CD4-positive, alpha-beta T cell treated with Interleukin-4 for 1 hour (primary cell): ENCODE measurements around the gene ERBB2.

ENCODE experiments used
- DNase-seq, 2 donors: peaks; one replicate each; pipeline ENCODE4 v3.0.0-alpha.2; 2020 to 2022

Gene ERBB2

DNA sequence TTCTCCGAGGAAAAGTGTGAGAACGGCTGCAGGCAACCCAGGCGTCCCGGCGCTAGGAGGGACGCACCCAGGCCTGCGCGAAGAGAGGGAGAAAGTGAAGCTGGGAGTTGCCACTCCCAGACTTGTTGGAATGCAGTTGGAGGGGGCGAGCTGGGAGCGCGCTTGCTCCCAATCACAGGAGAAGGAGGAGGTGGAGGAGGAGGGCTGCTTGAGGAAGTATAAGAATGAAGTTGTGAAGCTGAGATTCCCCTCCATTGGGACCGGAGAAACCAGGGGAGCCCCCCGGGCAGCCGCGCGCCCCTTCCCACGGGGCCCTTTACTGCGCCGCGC lies at the start of gene ERBB2:
Gene ERBB2, plus strand, starts transcription at position 247 of the 330 bp plus-strand sequence. CDS start 175 bp downstream, outside the sequence.
- DNase-seq, result no peak

DNA sequence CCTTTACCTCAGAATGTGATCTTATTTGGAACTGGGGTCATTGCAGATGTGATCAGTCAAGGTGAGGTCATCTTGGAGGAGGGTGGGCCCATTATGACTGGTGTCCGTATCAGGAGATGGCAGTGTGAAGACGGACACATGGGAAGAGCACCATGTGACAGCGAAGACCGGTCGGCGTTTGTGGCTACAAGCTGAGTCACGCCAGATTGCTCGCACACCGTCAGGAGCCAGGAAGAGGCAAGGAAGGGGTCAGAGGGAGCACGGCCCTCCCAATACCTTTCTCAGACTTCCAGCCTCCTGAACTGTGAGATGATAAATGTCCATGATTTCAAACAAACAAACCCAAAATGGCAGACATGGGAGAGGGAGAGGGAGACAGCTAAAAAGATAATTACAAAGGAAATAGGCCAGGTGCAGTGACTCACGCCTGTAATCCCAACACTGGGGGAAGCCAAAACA lies 49.7 kb upstream of the ERBB2 start:
- no peak for DNase-seq

GRCh38 chr17:39651923-39652586 lies 47.8 kb upstream of the ERBB2 start:
- no peak for DNase-seq

- DNase-seq, result no peak
Measured at GRCh38 chr17:39652587-39653315, 47.1 kb upstream of the ERBB2 start.

- no peak for DNase-seq
Measured at GRCh38 chr17:39653316-39653661, 46.6 kb upstream of the ERBB2 start.

DNA sequence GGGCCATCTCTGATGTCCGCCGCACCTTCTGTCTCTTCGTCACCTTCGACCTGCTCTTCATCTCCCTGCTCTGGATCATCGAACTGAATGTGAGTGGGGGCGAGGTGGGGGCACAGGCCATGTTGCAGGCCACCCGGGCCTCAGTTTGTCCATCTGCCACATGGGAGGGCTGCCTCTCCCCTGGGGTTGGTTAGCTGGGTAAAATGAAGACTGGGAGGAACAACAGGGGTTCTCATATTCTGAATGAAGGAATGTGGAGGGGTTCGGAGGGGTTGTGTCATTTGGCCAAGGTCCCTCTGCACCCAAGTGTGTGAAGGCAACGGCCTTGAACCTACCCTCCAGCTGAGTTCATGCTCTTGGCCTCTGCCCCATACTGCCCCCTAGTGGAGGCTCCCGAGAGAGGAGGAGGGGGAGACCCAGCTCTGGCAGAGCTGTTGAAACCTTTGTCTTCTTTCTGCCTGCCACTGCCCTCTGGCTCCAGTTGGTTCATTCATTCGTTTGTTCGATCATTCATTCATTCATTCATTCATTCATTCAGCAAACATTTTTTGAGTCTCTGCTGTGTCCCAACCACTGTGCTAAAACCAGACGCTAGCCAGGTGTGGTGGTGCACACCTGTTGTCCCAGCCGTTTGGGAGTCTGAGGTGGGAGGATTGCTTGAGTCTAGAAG lies 46.1 kb upstream of the ERBB2 start:
- DNase-seq, result peak; percentile 76 to 79

GRCh38 chr17:39655105-39655504 lies 44.8 kb upstream of the ERBB2 start:
- DNase-seq, result no peak

- DNase-seq, result no peak
Measured at GRCh38 chr17:39658346-39658745, 41.5 kb upstream of the ERBB2 start.

DNA sequence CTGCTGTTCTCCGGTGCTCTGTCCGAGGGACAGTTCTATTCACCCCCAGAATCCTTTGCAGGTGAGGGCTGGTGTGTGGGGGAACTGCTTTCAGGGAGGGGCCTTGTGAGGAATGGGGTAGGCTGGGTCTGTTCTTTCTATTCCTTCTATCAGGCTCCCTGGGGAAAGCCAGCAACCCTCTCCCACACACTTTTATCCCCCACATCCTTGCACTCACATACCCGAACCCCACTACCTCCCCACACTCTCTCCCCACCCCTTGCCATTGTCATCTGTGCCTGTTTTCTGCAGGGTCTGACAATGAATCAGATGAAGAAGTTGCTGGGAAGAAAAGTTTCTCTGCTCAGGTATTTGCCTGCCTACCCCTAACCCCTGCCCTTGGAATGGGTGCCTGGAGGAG lies 41.1 kb upstream of the ERBB2 start:
- no peak for DNase-seq

GRCh38 chr17:39659279-39660010 lies 40.4 kb upstream of the ERBB2 start:
- no peak for DNase-seq

DNA sequence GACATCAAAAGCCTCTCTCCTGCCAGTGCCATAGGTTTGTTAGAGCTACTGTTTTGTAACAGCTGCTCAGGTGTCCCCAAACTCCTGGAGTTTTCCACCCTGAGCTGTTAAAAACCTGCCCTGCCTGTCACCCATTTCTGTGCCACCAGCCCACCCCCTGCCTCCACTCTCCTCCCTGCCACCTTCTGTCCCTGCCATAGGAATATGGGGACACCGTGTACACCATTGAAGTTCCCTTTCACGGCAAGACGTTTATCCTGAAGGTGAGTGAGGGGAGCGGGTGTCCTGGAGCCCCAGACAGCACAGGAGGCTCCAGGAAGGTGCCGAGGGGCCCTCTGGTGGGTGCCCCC lies 39.9 kb upstream of the ERBB2 start:
- DNase-seq, result no peak

GRCh38 chr17:39660397-39661385 lies 39.2 kb upstream of the ERBB2 start:
- no peak for DNase-seq

DNA sequence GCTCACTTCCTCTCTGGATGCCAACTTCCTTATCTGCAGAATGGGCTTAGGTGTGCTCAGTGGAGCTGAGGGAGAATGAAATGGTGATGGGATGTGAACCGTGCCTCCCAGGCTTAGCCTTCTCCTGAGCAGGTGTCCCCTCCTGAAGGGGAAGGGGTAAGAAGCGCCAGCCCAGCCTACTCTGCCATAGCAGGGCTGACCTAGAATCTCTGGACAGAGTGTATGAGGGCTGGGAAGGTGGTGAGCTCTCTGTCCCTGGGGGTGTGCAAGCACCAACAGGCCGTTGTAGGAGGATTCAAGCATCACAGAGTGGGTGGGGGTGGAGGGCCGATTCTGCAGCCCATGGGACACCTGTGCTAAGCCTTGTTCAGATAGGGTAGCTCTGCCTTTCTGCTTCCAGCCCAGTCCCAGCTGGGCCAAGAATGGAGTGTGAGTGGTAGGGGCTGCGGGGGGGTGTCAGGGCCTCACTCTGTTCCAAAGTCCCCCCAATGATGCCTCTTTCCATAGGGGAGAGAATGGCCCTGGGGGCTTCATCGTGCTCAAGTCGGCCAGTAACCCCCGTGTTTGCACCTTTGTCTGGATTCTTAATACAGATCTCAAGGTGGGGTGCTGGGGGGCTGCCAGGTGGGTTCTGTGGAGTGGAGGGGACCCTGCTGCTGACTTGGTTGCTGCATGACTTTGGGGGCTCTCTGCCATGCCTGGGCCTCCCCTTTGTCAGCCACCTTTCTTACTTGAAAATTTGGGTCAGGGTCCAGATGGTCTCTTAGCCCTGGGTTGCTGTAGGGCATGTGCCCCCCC lies 37.9 kb upstream of the ERBB2 start:
- DNase-seq, result no peak

GRCh38 chr17:39662551-39663339 lies 37.1 kb upstream of the ERBB2 start:
- no peak for DNase-seq

DNA sequence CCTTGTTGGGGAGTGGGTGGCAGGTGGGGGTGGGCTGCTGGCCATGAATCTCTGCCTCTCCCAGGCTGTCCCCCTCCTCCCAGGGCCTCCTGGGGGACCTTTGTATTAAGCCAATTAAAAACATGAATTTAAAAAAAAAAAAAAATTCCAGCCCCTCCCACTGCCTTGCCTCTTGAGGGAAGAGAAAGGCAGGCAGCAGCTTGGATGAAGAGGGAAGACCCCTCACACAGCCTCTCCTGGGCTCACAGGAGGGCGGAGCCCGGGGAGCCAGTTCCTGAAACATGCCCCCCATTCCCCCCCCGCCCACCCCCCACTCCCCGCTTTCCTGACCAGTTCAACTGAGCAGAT lies 36.5 kb upstream of the ERBB2 start:
- no peak for DNase-seq

GRCh38 chr17:39663688-39664580 lies 35.9 kb upstream of the ERBB2 start:
- DNase-seq, result no peak

DNA sequence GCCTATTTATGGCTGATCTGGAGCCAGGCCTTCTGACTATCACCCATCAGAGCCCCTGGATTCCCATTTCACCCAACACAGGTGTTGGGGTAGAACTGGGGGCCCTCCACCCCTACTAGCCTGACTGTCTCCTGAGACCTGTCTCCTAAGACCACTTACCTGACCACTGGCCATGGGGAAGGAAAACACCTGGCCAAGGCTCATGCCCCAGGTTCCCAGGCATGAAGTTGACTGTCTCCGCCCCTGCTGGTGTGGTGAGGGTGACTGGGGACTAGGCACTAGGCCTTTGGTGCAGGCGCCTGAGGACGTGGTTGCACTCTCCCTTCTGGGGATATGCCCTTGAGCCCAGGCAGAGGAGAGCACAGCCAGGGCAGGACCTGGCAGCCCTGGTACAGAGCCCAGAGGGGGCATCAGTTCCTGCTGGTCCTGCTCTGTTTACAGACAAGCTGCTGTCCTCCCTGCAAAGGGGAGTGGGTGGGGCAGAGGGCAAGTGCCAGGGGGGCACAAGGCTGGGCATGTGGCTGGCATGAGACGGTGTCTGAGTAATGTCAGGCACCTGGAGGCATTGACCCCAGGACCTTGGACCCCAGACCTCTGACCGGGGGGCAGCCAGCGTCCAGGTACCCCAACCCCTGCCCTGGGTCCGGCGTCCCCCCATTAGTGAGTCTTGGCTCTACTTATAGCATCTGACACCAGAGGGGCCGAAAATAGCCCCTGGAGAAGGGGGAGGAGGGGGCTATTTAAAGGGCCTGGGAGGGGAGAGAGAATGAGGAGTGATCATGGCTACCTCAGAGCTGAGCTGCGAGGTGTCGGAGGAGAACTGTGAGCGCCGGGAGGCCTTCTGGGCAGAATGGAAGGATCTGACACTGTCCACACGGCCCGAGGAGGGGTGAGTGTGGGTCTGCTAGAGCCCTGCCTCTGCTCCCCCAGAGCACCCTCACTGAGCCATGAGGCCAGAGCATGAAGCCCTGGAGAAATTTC lies 35.0 kb upstream of the ERBB2 start, which contains the start of gene TCAP:
Gene TCAP, plus strand, starts transcription at position 769 of the 981 bp plus-strand sequence. Its CDS starts 11 bp downstream, at position 780.
- DNase-seq, result no peak

- DNase-seq, result no peak
Measured at GRCh38 chr17:39665642-39666224, 34.1 kb upstream of the ERBB2 start.
